ENCODE data around the gene FEZF1. TPM values are rescaled to one million over a fixed set of nuclear protein-coding genes. Genes with fewer than 3 reads are reported as not detected.

FEZF1 gene
- polyA plus RNA-seq, 1 donor from 2014 or later = 1.1 TPM

DNA sequence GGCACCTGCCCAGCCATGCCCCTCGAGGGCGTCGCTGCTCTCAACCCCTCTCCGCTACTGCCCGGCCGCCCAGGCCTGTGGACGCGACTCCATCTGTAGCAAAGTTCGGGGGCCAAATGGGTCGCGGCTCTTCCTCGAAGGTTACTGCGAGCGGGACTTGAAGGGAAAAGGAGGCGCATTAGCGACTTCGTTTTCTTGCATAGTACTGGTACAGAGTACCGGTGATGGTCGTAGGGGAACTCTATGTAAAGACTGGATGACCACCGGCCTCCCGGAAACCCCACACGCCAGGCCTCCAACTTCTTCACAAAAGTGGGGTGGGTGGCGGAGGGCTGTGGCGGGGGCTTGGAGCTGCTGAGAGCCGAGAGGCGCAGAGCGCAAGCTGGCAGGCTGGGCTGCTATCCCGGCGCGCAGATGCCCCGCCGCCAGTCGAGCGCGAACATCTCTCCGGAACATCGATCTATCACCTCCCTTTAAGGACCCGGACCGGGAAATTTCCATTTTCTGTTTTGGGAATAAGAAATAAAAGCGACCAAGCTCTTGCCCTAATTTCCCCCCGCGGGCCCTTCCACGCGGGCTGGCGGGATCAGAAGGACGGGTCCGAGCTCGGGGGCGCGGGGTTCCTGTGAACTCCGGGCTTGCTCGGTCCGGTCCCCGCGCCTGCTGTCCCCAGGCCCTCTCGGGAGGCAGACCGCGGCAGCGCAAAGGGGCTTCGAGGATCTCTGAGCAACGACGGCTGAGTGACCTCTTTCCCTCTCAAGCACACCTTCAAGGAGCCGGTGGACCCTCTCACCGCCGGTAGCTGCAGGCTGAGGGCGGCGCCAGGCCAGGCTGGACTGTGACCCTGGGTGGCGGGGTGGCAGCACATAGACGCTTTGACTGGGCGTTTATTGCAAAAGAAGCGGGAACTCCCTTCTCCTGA, 12.2 kb upstream of the FEZF1 start:
- H3K4me3 ChIP-seq (ENCODE audit: low read length) = peak overlapping the region; percentile 56
- peaks cover 76% of the 10 kb centered on the region for H3K27me3 ChIP-seq (ENCODE audit: insufficient read depth, low read depth, low read length)

DNA sequence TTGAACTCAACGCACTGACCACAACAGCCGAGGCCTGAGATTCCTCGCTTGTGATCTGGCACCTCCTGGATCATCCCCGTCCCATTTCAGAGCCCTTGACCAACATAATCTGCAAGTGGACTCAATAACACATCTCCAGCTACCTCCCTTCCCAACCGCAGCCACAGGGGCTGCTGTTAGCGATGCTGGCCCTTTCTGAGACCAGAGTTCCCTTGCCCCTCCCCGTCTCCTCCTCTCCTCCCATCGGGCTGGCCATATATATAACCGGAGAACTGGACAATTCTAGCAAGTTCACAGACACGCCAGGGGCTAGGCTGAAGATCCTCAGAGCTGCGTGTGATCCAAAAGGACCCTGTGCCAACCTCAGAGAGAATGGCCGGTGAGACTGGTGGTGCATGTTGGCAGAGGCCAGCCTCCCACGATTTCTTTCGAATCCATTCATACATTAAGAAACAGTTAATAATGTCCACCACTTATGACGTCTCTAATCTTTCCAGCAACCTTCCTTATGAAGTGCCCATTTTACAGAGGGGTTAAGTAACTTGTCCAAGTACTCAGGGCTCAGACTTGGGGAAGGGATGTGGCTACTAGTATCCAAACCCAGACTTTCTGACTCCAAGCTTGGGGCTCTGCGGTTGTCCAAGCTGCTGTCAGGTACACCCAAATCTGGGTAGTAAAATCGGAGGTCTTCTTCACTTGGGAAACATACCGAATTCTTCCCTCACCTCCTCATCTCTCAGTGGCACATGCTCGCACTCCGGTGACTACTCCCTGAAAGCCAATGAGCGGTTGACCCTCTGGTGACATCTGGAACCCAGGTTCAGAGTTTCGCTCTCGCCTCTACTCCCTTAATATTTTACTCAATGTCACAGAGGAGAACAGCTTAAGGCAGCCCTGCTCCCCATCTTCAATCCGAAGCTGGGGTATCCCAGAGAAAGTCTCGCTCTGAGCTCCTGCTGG, 11.2 kb upstream of the FEZF1 start:
- no peaks in the 10 kb centered on the region for H4K20me1 ChIP-seq (ENCODE audit: insufficient read depth)
- H3K9me3 ChIP-seq (ENCODE audit: low read length) = peaks cover 4% of the 10 kb centered on the region
- H3K79me2 ChIP-seq (replicated peaks; ENCODE audit: insufficient read depth, low read length) = peaks cover 51% of the 10 kb centered on the region
- no peak overlapping the region for H3K27ac ChIP-seq (ENCODE audit: low read length)
- no peak overlapping the region for H2AFZ ChIP-seq (ENCODE audit: low read depth, low read length)
- H3F3A ChIP-seq (ENCODE audit: insufficient read depth, low read length, poor library complexity, severe bottlenecking) = peaks cover 3% of the 10 kb centered on the region
- H3K9ac ChIP-seq (ENCODE audit: low read length) = no peak overlapping the region
- peaks cover 85% of the 10 kb centered on the region for H3K27me3 ChIP-seq (ENCODE audit: insufficient read depth, low read depth, low read length)
- no peaks in the 10 kb centered on the region for H3K36me3 ChIP-seq (ENCODE audit: insufficient read depth, low read length)
- H3K4me2 ChIP-seq (ENCODE audit: low read length) = no peak overlapping the region
- no peaks in the 10 kb centered on the region for H3K9me2 ChIP-seq (ENCODE audit: insufficient read depth, low read length)
- peak overlapping the region; percentile 56 for H3K4me3 ChIP-seq (ENCODE audit: low read length)
- TF ChIP-seq EP300 (conservative IDR thresholded peaks at IDR 0.05; ENCODE audit: poor library complexity, severe bottlenecking) = no peak
- TF ChIP-seq MXI1 (conservative IDR thresholded peaks at IDR 0.05; ENCODE audit: poor library complexity, severe bottlenecking) = no peak
- TF ChIP-seq, protein P1, sequence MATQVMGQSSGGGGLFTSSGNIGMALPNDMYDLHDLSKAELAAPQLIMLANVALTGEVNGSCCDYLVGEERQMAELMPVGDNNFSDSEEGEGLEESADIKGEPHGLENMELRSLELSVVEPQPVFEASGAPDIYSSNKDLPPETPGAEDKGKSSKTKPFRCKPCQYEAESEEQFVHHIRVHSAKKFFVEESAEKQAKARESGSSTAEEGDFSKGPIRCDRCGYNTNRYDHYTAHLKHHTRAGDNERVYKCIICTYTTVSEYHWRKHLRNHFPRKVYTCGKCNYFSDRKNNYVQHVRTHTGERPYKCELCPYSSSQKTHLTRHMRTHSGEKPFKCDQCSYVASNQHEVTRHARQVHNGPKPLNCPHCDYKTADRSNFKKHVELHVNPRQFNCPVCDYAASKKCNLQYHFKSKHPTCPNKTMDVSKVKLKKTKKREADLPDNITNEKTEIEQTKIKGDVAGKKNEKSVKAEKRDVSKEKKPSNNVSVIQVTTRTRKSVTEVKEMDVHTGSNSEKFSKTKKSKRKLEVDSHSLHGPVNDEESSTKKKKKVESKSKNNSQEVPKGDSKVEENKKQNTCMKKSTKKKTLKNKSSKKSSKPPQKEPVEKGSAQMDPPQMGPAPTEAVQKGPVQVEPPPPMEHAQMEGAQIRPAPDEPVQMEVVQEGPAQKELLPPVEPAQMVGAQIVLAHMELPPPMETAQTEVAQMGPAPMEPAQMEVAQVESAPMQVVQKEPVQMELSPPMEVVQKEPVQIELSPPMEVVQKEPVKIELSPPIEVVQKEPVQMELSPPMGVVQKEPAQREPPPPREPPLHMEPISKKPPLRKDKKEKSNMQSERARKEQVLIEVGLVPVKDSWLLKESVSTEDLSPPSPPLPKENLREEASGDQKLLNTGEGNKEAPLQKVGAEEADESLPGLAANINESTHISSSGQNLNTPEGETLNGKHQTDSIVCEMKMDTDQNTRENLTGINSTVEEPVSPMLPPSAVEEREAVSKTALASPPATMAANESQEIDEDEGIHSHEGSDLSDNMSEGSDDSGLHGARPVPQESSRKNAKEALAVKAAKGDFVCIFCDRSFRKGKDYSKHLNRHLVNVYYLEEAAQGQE (IDR thresholded peaks at IDR 0.05; ENCODE audit: borderline replicate concordance) = no peak
- TF ChIP-seq POLR2AphosphoS5 (IDR thresholded peaks at IDR 0.05) = no peak
- no peak for TF ChIP-seq TAF1 (IDR thresholded peaks at IDR 0.05; ENCODE audit: low read depth)
- no peak for TF ChIP-seq RAD21 (conservative IDR thresholded peaks at IDR 0.05)
- TF ChIP-seq EZH2 (IDR thresholded peaks at IDR 0.05; ENCODE audit: borderline replicate concordance, insufficient read depth, low read length, poor library complexity, severe bottlenecking) = no peak

More for the DNA sequence above, 12.2 kb upstream of the FEZF1 start:
- Histone ChIP-seq H3K9me3 (ENCODE audit: low read length) (peaks cover 4% of the 10 kb centered on the region), H3K36me3 (ENCODE audit: insufficient read depth, low read length) (no peaks in the 10 kb centered on the region), H4K20me1 (ENCODE audit: insufficient read depth) (no peaks in the 10 kb centered on the region), H3K27ac (ENCODE audit: low read length) (no peak overlapping the region), H3K79me2 (replicated peaks; ENCODE audit: insufficient read depth, low read length) (peaks cover 42% of the 10 kb centered on the region), H3K4me2 (ENCODE audit: low read length) (no peak overlapping the region), H2AFZ (ENCODE audit: low read depth, low read length) (no peak overlapping the region), H3F3A (ENCODE audit: insufficient read depth, low read length, poor library complexity, severe bottlenecking) (no peaks in the 10 kb centered on the region), H3K9me2 (ENCODE audit: insufficient read depth, low read length) (no peaks in the 10 kb centered on the region), H3K9ac (ENCODE audit: low read length) (no peak overlapping the region)
- TF ChIP-seq POLR2AphosphoS5 (IDR thresholded peaks at IDR 0.05) = peak; percentile 18
- no peak for TF ChIP-seq EZH2 (IDR thresholded peaks at IDR 0.05; ENCODE audit: borderline replicate concordance, insufficient read depth, low read length, poor library complexity, severe bottlenecking)
- TF ChIP-seq, protein P2, sequence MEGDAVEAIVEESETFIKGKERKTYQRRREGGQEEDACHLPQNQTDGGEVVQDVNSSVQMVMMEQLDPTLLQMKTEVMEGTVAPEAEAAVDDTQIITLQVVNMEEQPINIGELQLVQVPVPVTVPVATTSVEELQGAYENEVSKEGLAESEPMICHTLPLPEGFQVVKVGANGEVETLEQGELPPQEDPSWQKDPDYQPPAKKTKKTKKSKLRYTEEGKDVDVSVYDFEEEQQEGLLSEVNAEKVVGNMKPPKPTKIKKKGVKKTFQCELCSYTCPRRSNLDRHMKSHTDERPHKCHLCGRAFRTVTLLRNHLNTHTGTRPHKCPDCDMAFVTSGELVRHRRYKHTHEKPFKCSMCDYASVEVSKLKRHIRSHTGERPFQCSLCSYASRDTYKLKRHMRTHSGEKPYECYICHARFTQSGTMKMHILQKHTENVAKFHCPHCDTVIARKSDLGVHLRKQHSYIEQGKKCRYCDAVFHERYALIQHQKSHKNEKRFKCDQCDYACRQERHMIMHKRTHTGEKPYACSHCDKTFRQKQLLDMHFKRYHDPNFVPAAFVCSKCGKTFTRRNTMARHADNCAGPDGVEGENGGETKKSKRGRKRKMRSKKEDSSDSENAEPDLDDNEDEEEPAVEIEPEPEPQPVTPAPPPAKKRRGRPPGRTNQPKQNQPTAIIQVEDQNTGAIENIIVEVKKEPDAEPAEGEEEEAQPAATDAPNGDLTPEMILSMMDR (IDR thresholded peaks at IDR 0.05; ENCODE audit: poor library complexity, severe bottlenecking) = no peak
- TF ChIP-seq, protein P1 (IDR thresholded peaks at IDR 0.05; ENCODE audit: borderline replicate concordance) = no peak
- no peak for TF ChIP-seq MXI1 (conservative IDR thresholded peaks at IDR 0.05; ENCODE audit: poor library complexity, severe bottlenecking)
- no peak for TF ChIP-seq TAF1 (IDR thresholded peaks at IDR 0.05; ENCODE audit: low read depth)
- no peak for TF ChIP-seq EP300 (conservative IDR thresholded peaks at IDR 0.05; ENCODE audit: poor library complexity, severe bottlenecking)
- TF ChIP-seq RAD21 (conservative IDR thresholded peaks at IDR 0.05) = no peak
- TF ChIP-seq SMC3 (conservative IDR thresholded peaks at IDR 0.05; ENCODE audit: poor library complexity) = no peak
